Left lobe of liver (tissue), 2 donors: ENCODE results near the gene MIA. TPM values are rescaled to one million over a fixed set of nuclear protein-coding genes. Genes with fewer than 3 reads are reported as not detected.
"Not testable (repeated sequence)": the region's sequence is repeated elsewhere in the genome, so short reads cannot be mapped to it uniquely, and the experiment has no call there.

Experiments used
- ATAC-seq: fragments of 200-7000 bp; cut with Tn5 transposase; one replicate; pipeline ENCODE4 v1.9.1; 2020; ENCODE audit warnings: mild to moderate bottlenecking, moderate library complexity
- DNase-seq: peaks from one replicate; pipeline ENCODE4 v3.0.0-alpha.2; 2020; ENCODE audit warnings: low spot score
- total RNA-seq: library from RNA; stranded (reverse); gene quantifications from one replicate; pipeline ENCODE4 v1.2.1, GENCODE V29; 2021
- donor health status: DM: no; HTN: no; CAD: no; lungs with moderate emphysema.
- donor health status: DM: no; HTN: yes; CAD: no.

Gene MIA
- total RNA-seq, 1 donor from 2014 or later, result 0.43 TPM

- no peak for DNase-seq
Observed at GRCh38 chr19:40801426-40802299, 26.3 kb downstream of the MIA start.

GRCh38 chr19:40802300-40803169, 27.2 kb downstream of the MIA start:
- no peak for DNase-seq
- ATAC-seq, result no peak

More at GRCh38 chr19:40801426-40802299, 26.3 kb downstream of the MIA start:
- ATAC-seq, result no peak

GRCh38 chr19:40803170-40803856, 28.0 kb downstream of the MIA start:
- ATAC-seq (no peak), DNase-seq (no peak)

- ATAC-seq (peak; percentile 20), DNase-seq (no peak)
Observed at GRCh38 chr19:40803857-40804782, 28.8 kb downstream of the MIA start.

- DNase-seq (peak; percentile 90), ATAC-seq (peak; percentile 71)
Observed at GRCh38 chr19:40804783-40805242, 29.5 kb downstream of the MIA start.

GRCh38 chr19:40805258-40805868, 30.0 kb downstream of the MIA start:
- DNase-seq, result no peak
- ATAC-seq, result peak; percentile 34

- ATAC-seq (peak; percentile 2), DNase-seq (no peak)
Observed at GRCh38 chr19:40806423-40807146, 31.3 kb downstream of the MIA start.

GRCh38 chr19:40807147-40808020, 32.1 kb downstream of the MIA start:
- ATAC-seq (no peak), DNase-seq (no peak)

- no peak for ATAC-seq
- DNase-seq, result no peak
Observed at GRCh38 chr19:40808021-40808325, 32.7 kb downstream of the MIA start.

- DNase-seq (no peak), ATAC-seq (no peak)
Observed at GRCh38 chr19:40808497-40808896, 33.2 kb downstream of the MIA start.

GRCh38 chr19:40809358-40810086, 34.2 kb downstream of the MIA start:
- DNase-seq, result no peak
- no peak for ATAC-seq

- DNase-seq (no peak), ATAC-seq (no peak)
Observed at GRCh38 chr19:40810160-40810559, 34.8 kb downstream of the MIA start.

- DNase-seq, result not testable (repeated sequence)
- peak; percentile 83 for ATAC-seq
Observed at GRCh38 chr19:40810649-40811408, 35.5 kb downstream of the MIA start.

- DNase-seq, result no peak
- no peak for ATAC-seq
Observed at GRCh38 chr19:40811478-40812341, 36.4 kb downstream of the MIA start.

GRCh38 chr19:40812571-40812970, 37.2 kb downstream of the MIA start:
- DNase-seq, ATAC-seq: not testable (repeated sequence)

GRCh38 chr19:40813182-40813581, 37.9 kb downstream of the MIA start:
- ATAC-seq, result no peak
- no peak for DNase-seq
